Heart left ventricle (tissue), 16 donors: ENCODE measurements around the gene TNS3. TPM values are rescaled to one million over a fixed set of nuclear protein-coding genes. Genes with fewer than 3 reads are reported as not detected.
"Not testable (repeated sequence)": the region's sequence is repeated elsewhere in the genome, so short reads cannot be mapped to it uniquely, and the experiment has no call there.

Source experiments
- ATAC-seq, 4 donors: fragments of 200-7000 bp; cut with Tn5 transposase; one replicate each; pipeline ENCODE4 v1.9.1; 2020 to 2022; ENCODE audit warnings: moderate library complexity in 4 of 4, mild to moderate bottlenecking in 3 of 4, moderate number of reproducible peaks in 1 of 4
- DNase-seq, 5 donors: peaks; one replicate each; pipeline ENCODE4 v3.0.0-alpha.2; 2020
- H3K27ac ChIP-seq, 12 donors: fragments of 200-600 bp; sonication (generic) in 4 of 12; one replicate each; pipeline versions ENCODE4 v1.5.0 to v1.8.0; 2016 to 2022; ENCODE audit warnings: mild to moderate bottlenecking in 2 of 12
- H3K27me3 ChIP-seq, 9 donors: fragments of 200-600 bp; sonication (generic) in 2 of 9; one replicate each; pipeline versions ENCODE4 v1.5.1 to v1.8.0; 2016 to 2022; ENCODE audit warnings: mild to moderate bottlenecking in 3 of 9
- H3K36me3 ChIP-seq, 9 donors: fragments of 200-600 bp; sonication (generic) in 2 of 9; one replicate each; pipeline versions ENCODE4 v1.5.0 to v1.8.0; 2018 to 2022; ENCODE audit warnings: mild to moderate bottlenecking in 2 of 9
- H3K4me1 ChIP-seq, 12 donors: fragments of 200-600 bp; sonication (generic) in 4 of 12; one replicate each; pipeline versions ENCODE4 v1.5.0 to v1.8.0; 2016 to 2022; ENCODE audit warnings: mild to moderate bottlenecking in 3 of 12
- H3K4me3 ChIP-seq, 12 donors: fragments of 200-600 bp; sonication (generic) in 4 of 12; one replicate each; pipeline versions ENCODE4 v1.5.0 to v1.8.0; 2017 to 2022; ENCODE audit warnings: mild to moderate bottlenecking in 9 of 12, moderate library complexity in 4 of 12
- H3K9me3 ChIP-seq, 12 donors: fragments of 200-600 bp; sonication (generic) in 4 of 12; one replicate each; pipeline versions ENCODE4 v1.5.0 to v1.8.0; 2016 to 2022; ENCODE audit warnings: mild to moderate bottlenecking in 1 of 12
- CTCF ChIP-seq, 12 donors: fragments of 200-600 bp; sonication (generic) in 4 of 12; IDR thresholded peaks; one replicate each; pipeline versions ENCODE4 v1.5.0 to v1.8.0; 2018 to 2022; ENCODE audit warnings: antibody characterized with exemption in 12 of 12, mild to moderate bottlenecking in 5 of 12
- POLR2A ChIP-seq, 2 donors: fragments of 450-650 bp; IDR thresholded peaks; one replicate each; pipeline ENCODE4 v1.6.1; 2017; ENCODE audit warnings: antibody characterized with exemption in 2 of 2, mild to moderate bottlenecking in 2 of 2, moderate library complexity in 2 of 2
- WGBS, 4 donors: extraction: QIAGEN DNeasy Blood & Tissue Kit in 2 of 4; methylation state at CpG; one replicate each; pipeline versions ENCODE4 v1.1.5 to v1.1.7; 2013 to 2018; 5-methylcytosine and 5-hydroxymethylcytosine counted together
- intact Hi-C, 10 donors: fragments of 100-400 bp; cut with DNase I; formaldehyde crosslinking; loops; one replicate each; pipeline versions ENCODE4 v1.11.1 to v1.14.2; 2022
- polyA plus RNA-seq, 2 donors: library from polyadenylated mRNA; stranded (reverse); fragments of 200-250 nt; gene quantifications; one replicate each; pipeline ENCODE4 v1.2.3, GENCODE V29; 2013
- total RNA-seq, 9 donors: library from RNA; depleted of rRNA in 2 of 9; stranded (reverse); fragments of >200 nt in 2 of 9; fragmentation: NEBNext Ultra II Directional in 3 of 9; extraction: Animal tissue kit (Norgen Biotek cat#: 25700) in 3 of 9; gene quantifications; one replicate each; pipeline versions ENCODE4 v1.1.0 to v1.2.4, GENCODE V29; 2016 to 2023
- donor health status: ischemic (EF 13 %, LVEDD 7.1; RV severe dilation, severe dysfunction).
- donor health status: healthy with polysubstance abuse.
- donor health status: DM: no; HTN: yes; CAD: no.
- donor health status: DM: no; HTN: no; CAD: no.
- donor health status: ischemic (EF 25% LVEDD 6.9; RV normal size, moderate dysfunction).
- donor health status: ischemic (EF 25% LVEDD 5.7; RV mildly dilated, moderate dysfunction).
- donor health status: healthy.
- donor health status: DM: yes; HTN: yes; CAD: no.
- donor health status: ischemic (EF 35%, LVEDD 5.7; RV mildly dilated, moderate dysfunction).
- donor health status: nonischemic (EF 11% LVEDD 7.7; RV severe dilation, severe dysfunction).
- donor health status: DM: yes; HTN: yes; CAD: no.
- donor health status: PGD.
- donor health status: ischemic (EF 29% LVEDD 5.4; RV normal size, mild dysfunction).
- donor health status: nonischemic (EF 23%, LVEDD 6.1; RV moderate dilation, normal function).

Gene TNS3
- total and polyA plus RNA-seq, 11 donors: 10.1 to 116 (median 32.7) TPM

- Histone ChIP-seq H3K27me3 (no peaks in the 10 kb centered on the region), H3K36me3 (no peaks in the 10 kb centered on the region), H3K4me1 (peaks cover 0 to 20% (median 9%) of the 10 kb centered on the region in 12 donors), H3K4me3 (no peak overlapping the region), H3K9me3 (no peaks in the 10 kb centered on the region), H3K27ac (no peak overlapping the region)
- TF ChIP-seq POLR2A (IDR thresholded peaks at IDR 0.05) (no peak), CTCF (IDR thresholded peaks at IDR 0.05) (no peak)
- no peak for ATAC-seq
- WGBS, 4 donors: 82 to 93% (median 91%) methylated on average over 6 of the region's 6 CpGs
- intact Hi-C loops: no loop called here
- peak in 1 of 5 donors; percentile 20 for DNase-seq
Observed at GRCh38 chr7:47614450-47614849, 32.5 kb upstream of the TNS3 start.

GRCh38 chr7:47611045-47611511, 29.2 kb upstream of the TNS3 start:
- no peaks in the 10 kb centered on the region for H3K36me3 ChIP-seq
- H3K4me1 ChIP-seq: peaks cover 0 to 22% (median 9%) of the 10 kb centered on the region in 12 donors
- intact Hi-C loops: no loop called here
- H3K27me3 ChIP-seq: no peaks in the 10 kb centered on the region
- ATAC-seq: no peak
- H3K27ac ChIP-seq: peak overlapping the region in 6 of 12 donors; percentile 52 to 75 (median 68)
- DNase-seq: peak in 1 of 5 donors; percentile 39
- 58 to 68% (median 63%) methylated on average over 10 of the region's 10 CpGs for WGBS, 4 donors
- no peaks in the 10 kb centered on the region for H3K9me3 ChIP-seq
- H3K4me3 ChIP-seq: no peak overlapping the region
- TF ChIP-seq POLR2A (IDR thresholded peaks at IDR 0.05): no peak
- no peak for TF ChIP-seq CTCF (IDR thresholded peaks at IDR 0.05)

- Histone ChIP-seq H3K27me3 (no peaks in the 10 kb centered on the region), H3K9me3 (no peaks in the 10 kb centered on the region), H3K4me3 (no peak overlapping the region), H3K4me1 (peaks cover 0 to 22% (median 9%) of the 10 kb centered on the region in 12 donors), H3K27ac (peak overlapping the region in 11 of 12 donors; percentile 22 to 75 (median 52)), H3K36me3 (no peaks in the 10 kb centered on the region)
- no peak for TF ChIP-seq CTCF (IDR thresholded peaks at IDR 0.05)
- TF ChIP-seq POLR2A (IDR thresholded peaks at IDR 0.05): no peak
- DNase-seq (peak in 1 of 5 donors; percentile 52), ATAC-seq (peak; percentile 57 to 75 (median 64))
- intact Hi-C loops: no loop called here
- WGBS, 4 donors: 49 to 64% (median 55%) methylated on average over 4 of the region's 4 CpGs
Observed at GRCh38 chr7:47610506-47611044, 28.7 kb upstream of the TNS3 start.

GRCh38 chr7:47609803-47610452, 28.0 kb upstream of the TNS3 start:
- WGBS, 4 donors: 82 to 90% (median 85%) methylated on average over 16 of the region's 16 CpGs
- Histone ChIP-seq H3K4me3 (no peak overlapping the region), H3K4me1 (peaks cover 0 to 28% (median 13%) of the 10 kb centered on the region in 12 donors), H3K36me3 (no peaks in the 10 kb centered on the region), H3K27me3 (no peaks in the 10 kb centered on the region), H3K27ac (peak overlapping the region in 11 of 12 donors; percentile 22 to 75 (median 52)), H3K9me3 (no peaks in the 10 kb centered on the region)
- intact Hi-C loops: no loop called here
- DNase-seq (peak in 3 of 5 donors; percentile 40 to 60 (median 55)), ATAC-seq (peak; percentile 45 to 78 (median 68))
- no peak for TF ChIP-seq CTCF (IDR thresholded peaks at IDR 0.05)
- TF ChIP-seq POLR2A (IDR thresholded peaks at IDR 0.05): no peak

- H3K27me3 ChIP-seq, ATAC-seq, H3K9me3 ChIP-seq, H3K4me3 ChIP-seq, H3K36me3 ChIP-seq, intact Hi-C loops, H3K27ac ChIP-seq: not testable (repeated sequence)
- peaks cover 0 to 37% (median 17%) of the 10 kb centered on the region in 12 donors for H3K4me1 ChIP-seq
- 96 to 98% (median 97%) methylated on average over 9 of the region's 9 CpGs for WGBS, 4 donors
- peak in 1 of 5 donors; percentile 3 for DNase-seq
Observed at GRCh38 chr7:47606593-47607046, 24.7 kb upstream of the TNS3 start.
